Neutrophil (primary cell): ENCODE results near the gene NOP58.

Experiments
- H3K27ac ChIP-seq: fragments of 200-600 bp; sonication (generic); 2 replicates; pipeline ENCODE4 v1.5.1; 2016; ENCODE audit warnings: mild to moderate bottlenecking, moderate library complexity
- H3K27me3 ChIP-seq: fragments of 200-600 bp; sonication (generic); 2 replicates; pipeline ENCODE4 v1.6.0; 2016; ENCODE audit warnings: mild to moderate bottlenecking
- H3K36me3 ChIP-seq: fragments of 200-600 bp; sonication (generic); 2 replicates; pipeline ENCODE4 v1.5.1; 2017
- H3K4me1 ChIP-seq, 2 experiments: fragments of 200-600 bp in 1 of 2; sonication (generic) in 1 of 2; 1 replicate in 1 of 2; 2 replicates in 1 of 2; pipeline versions ENCODE4 v1.5.1 to v1.6.1; 2013 to 2016; ENCODE audit warnings: low read depth in 1 of 2, low read length in 1 of 2, mild to moderate bottlenecking in 1 of 2, moderate library complexity in 1 of 2; ENCODE audit not compliant: control insufficient read depth in 1 of 2, insufficient read depth in 1 of 2
- H3K4me3 ChIP-seq, 2 experiments: fragments of 200-600 bp in 1 of 2; sonication (generic) in 1 of 2; 1 replicate in 1 of 2; 2 replicates in 1 of 2; pipeline ENCODE4 v1.5.1; 2013 to 2016; ENCODE audit warnings: low read depth in 1 of 2, low read length in 1 of 2, mild to moderate bottlenecking in 1 of 2, moderate library complexity in 1 of 2
- H3K9me3 ChIP-seq: fragments of 200-600 bp; sonication (generic); 2 replicates; pipeline ENCODE4 v1.5.1; 2016
- TF ChIP-seq, protein P1 (sequence below): fragments of 200-600 bp; sonication (generic); IDR thresholded peaks from 2 replicates; pipeline ENCODE4 v1.5.1; 2016; ENCODE audit warnings: antibody characterized with exemption

The NOP58 gene

DNA sequence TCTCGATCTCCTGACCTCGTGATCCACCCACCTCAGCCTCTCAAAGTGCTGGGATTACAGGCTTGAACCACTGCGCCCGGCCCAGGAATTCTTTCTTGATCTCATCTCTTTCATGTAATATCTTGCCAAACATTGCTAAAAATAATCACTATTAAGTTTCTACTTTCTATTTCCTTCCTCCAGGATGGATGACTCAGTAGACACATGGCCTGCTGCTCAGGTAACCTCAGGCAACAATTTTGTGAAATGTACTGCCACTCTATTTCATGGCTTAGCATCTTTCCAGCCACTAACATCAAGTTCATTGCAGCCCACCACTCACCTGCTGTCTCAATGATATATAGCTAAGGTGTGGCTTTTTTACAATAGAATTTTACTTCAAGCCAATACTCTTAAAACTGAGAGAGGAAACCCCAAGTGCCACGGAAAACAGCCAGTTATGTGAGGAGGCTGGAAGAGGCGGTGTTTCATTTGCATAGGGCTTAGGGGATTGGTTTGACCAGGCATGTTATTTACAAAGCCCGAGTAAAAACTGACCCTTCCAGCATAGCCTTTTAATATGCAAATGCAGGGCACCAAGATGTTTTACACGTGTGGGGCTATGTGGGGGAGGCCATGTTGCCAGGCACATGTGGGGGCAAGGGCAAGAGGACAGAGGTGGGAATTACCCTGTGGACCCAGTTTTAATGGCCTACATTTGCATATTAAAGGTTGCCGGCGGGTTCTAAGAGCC, 15.9 kb upstream of the NOP58 start:
- Histone ChIP-seq H3K36me3 (no peaks in the 10 kb centered on the region), H3K9me3 (no peaks in the 10 kb centered on the region), H3K27me3 (no peaks in the 10 kb centered on the region), H3K27ac (no peak overlapping the region), H3K4me1 (no peaks in the 10 kb centered on the region), H3K4me3 (no peak overlapping the region)
- TF ChIP-seq, protein P1, sequence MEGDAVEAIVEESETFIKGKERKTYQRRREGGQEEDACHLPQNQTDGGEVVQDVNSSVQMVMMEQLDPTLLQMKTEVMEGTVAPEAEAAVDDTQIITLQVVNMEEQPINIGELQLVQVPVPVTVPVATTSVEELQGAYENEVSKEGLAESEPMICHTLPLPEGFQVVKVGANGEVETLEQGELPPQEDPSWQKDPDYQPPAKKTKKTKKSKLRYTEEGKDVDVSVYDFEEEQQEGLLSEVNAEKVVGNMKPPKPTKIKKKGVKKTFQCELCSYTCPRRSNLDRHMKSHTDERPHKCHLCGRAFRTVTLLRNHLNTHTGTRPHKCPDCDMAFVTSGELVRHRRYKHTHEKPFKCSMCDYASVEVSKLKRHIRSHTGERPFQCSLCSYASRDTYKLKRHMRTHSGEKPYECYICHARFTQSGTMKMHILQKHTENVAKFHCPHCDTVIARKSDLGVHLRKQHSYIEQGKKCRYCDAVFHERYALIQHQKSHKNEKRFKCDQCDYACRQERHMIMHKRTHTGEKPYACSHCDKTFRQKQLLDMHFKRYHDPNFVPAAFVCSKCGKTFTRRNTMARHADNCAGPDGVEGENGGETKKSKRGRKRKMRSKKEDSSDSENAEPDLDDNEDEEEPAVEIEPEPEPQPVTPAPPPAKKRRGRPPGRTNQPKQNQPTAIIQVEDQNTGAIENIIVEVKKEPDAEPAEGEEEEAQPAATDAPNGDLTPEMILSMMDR = no peak

DNA sequence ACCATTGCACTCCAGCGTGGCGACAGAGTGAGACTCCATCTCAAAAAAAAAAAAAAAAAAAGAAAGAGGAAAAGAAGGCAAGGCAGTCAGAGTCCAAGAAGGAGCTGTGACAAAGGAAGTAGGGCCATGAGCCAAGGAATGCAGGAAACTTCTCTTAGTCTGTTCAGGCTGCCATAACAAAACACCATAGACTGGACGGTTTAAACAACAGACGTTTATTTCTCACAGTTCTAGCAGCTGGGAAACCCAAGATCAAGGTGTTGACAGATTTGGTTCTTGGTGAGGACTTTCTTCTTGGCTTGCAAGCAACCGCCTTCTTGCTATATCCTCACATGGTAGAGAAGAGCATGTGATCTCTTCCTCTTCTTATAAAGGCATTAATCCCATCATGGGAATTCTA, 14.1 kb upstream of the NOP58 start:
- Histone ChIP-seq H3K36me3 (no peaks in the 10 kb centered on the region), H3K27me3 (no peaks in the 10 kb centered on the region), H3K27ac (no peak overlapping the region), H3K4me3 (no peak overlapping the region), H3K4me1 (no peaks in the 10 kb centered on the region), H3K9me3 (no peaks in the 10 kb centered on the region)
- TF ChIP-seq, protein P1 = no peak

DNA sequence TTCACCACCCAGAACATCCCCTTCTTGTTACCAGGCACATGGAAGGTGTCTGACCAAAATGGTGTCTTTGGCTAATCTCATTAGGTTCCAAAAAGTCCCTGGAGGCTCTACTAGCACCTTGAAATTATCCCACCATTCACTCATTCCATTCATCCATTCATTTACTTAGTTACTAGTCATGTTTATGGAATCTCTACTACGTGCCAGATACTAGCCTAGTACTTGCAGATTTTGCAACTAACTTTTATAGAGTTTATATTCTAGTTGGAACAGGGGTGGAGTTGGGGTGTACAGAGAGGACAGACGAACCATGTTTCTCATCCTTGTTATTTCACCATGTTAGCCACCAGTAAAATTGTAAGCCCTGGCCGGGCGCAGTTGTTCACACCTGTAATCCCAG, 4.0 kb upstream of the NOP58 start:
- TF ChIP-seq, protein P1 = no peak
- Histone ChIP-seq H3K4me1 (peaks cover 4 to 10% of the 10 kb centered on the region in 2 experiments), H3K36me3 (no peaks in the 10 kb centered on the region), H3K4me3 (no peak overlapping the region), H3K27ac (no peak overlapping the region), H3K9me3 (no peaks in the 10 kb centered on the region), H3K27me3 (no peaks in the 10 kb centered on the region)

DNA sequence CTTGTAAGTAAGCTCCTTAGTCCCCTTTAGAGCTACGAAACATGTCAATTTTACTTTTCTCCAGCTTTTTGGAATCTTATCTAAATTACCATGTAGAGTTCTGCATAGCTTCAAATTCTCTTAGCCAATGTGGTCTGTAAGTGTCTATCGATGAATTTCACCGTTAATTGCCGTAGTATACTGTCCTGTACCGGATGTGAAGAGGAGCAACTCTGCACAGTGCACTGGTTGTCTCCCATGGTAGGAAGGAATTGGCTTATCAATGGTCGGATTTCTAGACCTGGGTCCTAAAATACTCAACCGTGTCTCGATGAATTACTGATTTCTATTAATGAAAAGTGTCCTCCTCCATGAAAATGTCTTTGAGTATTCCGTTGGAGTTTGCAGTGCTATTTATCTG, 1.9 kb downstream of the NOP58 start:
- Histone ChIP-seq H3K27ac (no peak overlapping the region), H3K4me3 (peak overlapping the region; percentile 71 to 72), H3K4me1 (peaks cover 20 to 24% of the 10 kb centered on the region in 2 experiments)

DNA sequence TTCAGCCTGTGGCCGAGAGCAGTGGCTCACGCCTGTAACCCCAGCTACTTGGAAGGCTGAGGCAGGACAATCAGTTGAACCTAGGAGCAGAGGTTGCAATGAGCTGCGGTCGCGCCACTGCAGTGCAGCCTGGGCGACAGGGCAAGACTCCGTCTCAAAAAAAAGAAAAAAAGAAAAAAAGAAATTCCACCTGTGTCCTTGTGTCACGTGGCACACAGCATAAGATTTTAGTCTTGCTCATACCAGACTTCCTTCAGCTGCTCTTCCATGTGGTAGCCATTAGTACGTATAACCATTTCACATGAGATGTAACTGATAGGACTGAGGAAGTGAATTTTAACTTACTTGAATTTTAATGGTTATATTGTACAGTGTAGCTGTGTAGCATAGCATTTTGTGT, 4.0 kb downstream of the NOP58 start:
- no peaks in the 10 kb centered on the region for H3K9me3 ChIP-seq
- no peak overlapping the region for H3K27ac ChIP-seq
- TF ChIP-seq, protein P1 = no peak
- H3K4me3 ChIP-seq = no peak overlapping the region
- peaks cover 20 to 24% of the 10 kb centered on the region in 2 experiments for H3K4me1 ChIP-seq
- no peaks in the 10 kb centered on the region for H3K27me3 ChIP-seq
- no peaks in the 10 kb centered on the region for H3K36me3 ChIP-seq

More for the DNA sequence above, 1.9 kb downstream of the NOP58 start:
- no peaks in the 10 kb centered on the region for H3K9me3 ChIP-seq
- no peaks in the 10 kb centered on the region for H3K27me3 ChIP-seq
- H3K36me3 ChIP-seq = no peaks in the 10 kb centered on the region
- TF ChIP-seq, protein P1 = no peak
